ENCODE data around the gene RYR3. TPM values are rescaled to one million over a fixed set of nuclear protein-coding genes. Genes with fewer than 3 reads are reported as not detected.

The RYR3 gene
- polyA plus RNA-seq, 1 donor, result 54.3 TPM

- no peak for DNase-seq (ENCODE audit: low read depth)
Measured at GRCh38 chr15:33320017-33320416, 9.2 kb downstream of the RYR3 start.

GRCh38 chr15:33322091-33322490 lies 11.3 kb downstream of the RYR3 start:
- DNase-seq (ENCODE audit: low read depth), result no peak

GRCh38 chr15:33324609-33325008 lies 13.8 kb downstream of the RYR3 start:
- no peak for DNase-seq (ENCODE audit: low read depth)

- no peak for DNase-seq (ENCODE audit: low read depth)
Measured at GRCh38 chr15:33326908-33327307, 16.1 kb downstream of the RYR3 start.

- DNase-seq (ENCODE audit: low read depth), result no peak
Measured at GRCh38 chr15:33328106-33328505, 17.3 kb downstream of the RYR3 start.

GRCh38 chr15:33329457-33329856 lies 18.7 kb downstream of the RYR3 start:
- DNase-seq (ENCODE audit: low read depth), result no peak

GRCh38 chr15:33330931-33331330 lies 20.2 kb downstream of the RYR3 start:
- DNase-seq (ENCODE audit: low read depth), result no peak

- DNase-seq (ENCODE audit: low read depth), result no peak
Measured at GRCh38 chr15:33341953-33342352, 31.2 kb downstream of the RYR3 start.

- no peak for DNase-seq (ENCODE audit: low read depth)
Measured at GRCh38 chr15:33343275-33343674, 32.5 kb downstream of the RYR3 start.

- DNase-seq (ENCODE audit: low read depth), result no peak
Measured at GRCh38 chr15:33344111-33344510, 33.3 kb downstream of the RYR3 start.

- no peak for DNase-seq (ENCODE audit: low read depth)
Measured at GRCh38 chr15:33344530-33344929, 33.8 kb downstream of the RYR3 start.

GRCh38 chr15:33354411-33354810 lies 43.6 kb downstream of the RYR3 start:
- DNase-seq (ENCODE audit: low read depth), result no peak

- DNase-seq (ENCODE audit: low read depth), result no peak
Measured at GRCh38 chr15:33357845-33358244, 47.1 kb downstream of the RYR3 start.

- DNase-seq (ENCODE audit: low read depth), result no peak
Measured at GRCh38 chr15:33358306-33358705, 47.5 kb downstream of the RYR3 start.

- DNase-seq (ENCODE audit: low read depth), result no peak
Measured at GRCh38 chr15:33360886-33361285, 50.1 kb downstream of the RYR3 start.

- DNase-seq (ENCODE audit: low read depth), result no peak
Measured at GRCh38 chr15:33369941-33370622, 59.3 kb downstream of the RYR3 start.

- no peak for DNase-seq (ENCODE audit: low read depth)
Measured at GRCh38 chr15:33370623-33371020, 59.9 kb downstream of the RYR3 start.

- no peak for DNase-seq (ENCODE audit: low read depth)
Measured at GRCh38 chr15:33371159-33371558, 60.4 kb downstream of the RYR3 start.

- no peak for DNase-seq (ENCODE audit: low read depth)
Measured at GRCh38 chr15:33374226-33374914, 63.6 kb downstream of the RYR3 start.

GRCh38 chr15:33375236-33375635 lies 64.5 kb downstream of the RYR3 start:
- no peak for DNase-seq (ENCODE audit: low read depth)

- DNase-seq (ENCODE audit: low read depth), result no peak
Measured at GRCh38 chr15:33377204-33377603, 66.4 kb downstream of the RYR3 start.

GRCh38 chr15:33378866-33379480 lies 68.2 kb downstream of the RYR3 start:
- no peak for DNase-seq (ENCODE audit: low read depth)

- DNase-seq (ENCODE audit: low read depth), result no peak
Measured at GRCh38 chr15:33380406-33380805, 69.6 kb downstream of the RYR3 start.
